Lower leg skin (tissue), 3 donors: ENCODE measurements around the gene C9orf50.

Experiments
- POLR2A ChIP-seq, 2 donors: fragments of 450-650 bp; IDR thresholded peaks; one replicate each; pipeline ENCODE4 v1.6.1; 2016 to 2017; ENCODE audit warnings: antibody characterized with exemption in 2 of 2, mild to moderate bottlenecking in 1 of 2, moderate library complexity in 1 of 2
- TF ChIP-seq, protein P1 (sequence below), 3 donors: fragments of 450-650 bp; IDR thresholded peaks; one replicate each; pipeline ENCODE4 v1.5.1; 2016; ENCODE audit warnings: antibody characterized with exemption in 3 of 3, mild to moderate bottlenecking in 3 of 3, moderate library complexity in 2 of 3

DNA sequence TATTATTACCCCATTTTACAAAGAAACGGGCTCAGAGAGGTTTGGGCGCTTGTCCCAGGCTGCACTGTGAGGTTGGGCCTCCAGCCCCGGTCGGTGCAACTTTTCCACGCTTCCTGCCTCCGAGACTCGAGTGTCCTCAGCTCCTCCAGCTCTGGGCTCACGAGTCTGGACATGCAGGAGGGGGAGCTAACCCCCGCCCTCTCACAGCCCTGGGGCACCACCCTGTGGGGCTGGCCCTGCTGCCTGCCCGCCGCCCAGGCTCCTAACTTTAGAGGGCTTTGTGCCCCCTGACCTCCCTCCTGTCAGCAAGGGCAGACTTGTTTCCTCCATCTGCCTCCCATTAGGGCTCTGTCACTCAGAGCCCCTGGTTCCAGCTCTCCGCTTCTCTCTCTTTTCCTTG, 25.4 kb upstream of the C9orf50 start:
- no peak for TF ChIP-seq POLR2A (IDR thresholded peaks at IDR 0.05)
- TF ChIP-seq, protein P1, sequence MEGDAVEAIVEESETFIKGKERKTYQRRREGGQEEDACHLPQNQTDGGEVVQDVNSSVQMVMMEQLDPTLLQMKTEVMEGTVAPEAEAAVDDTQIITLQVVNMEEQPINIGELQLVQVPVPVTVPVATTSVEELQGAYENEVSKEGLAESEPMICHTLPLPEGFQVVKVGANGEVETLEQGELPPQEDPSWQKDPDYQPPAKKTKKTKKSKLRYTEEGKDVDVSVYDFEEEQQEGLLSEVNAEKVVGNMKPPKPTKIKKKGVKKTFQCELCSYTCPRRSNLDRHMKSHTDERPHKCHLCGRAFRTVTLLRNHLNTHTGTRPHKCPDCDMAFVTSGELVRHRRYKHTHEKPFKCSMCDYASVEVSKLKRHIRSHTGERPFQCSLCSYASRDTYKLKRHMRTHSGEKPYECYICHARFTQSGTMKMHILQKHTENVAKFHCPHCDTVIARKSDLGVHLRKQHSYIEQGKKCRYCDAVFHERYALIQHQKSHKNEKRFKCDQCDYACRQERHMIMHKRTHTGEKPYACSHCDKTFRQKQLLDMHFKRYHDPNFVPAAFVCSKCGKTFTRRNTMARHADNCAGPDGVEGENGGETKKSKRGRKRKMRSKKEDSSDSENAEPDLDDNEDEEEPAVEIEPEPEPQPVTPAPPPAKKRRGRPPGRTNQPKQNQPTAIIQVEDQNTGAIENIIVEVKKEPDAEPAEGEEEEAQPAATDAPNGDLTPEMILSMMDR (IDR thresholded peaks at IDR 0.05), result no peak
